ENCODE data around the gene ZSCAN23. TPM values are rescaled to one million over a fixed set of nuclear protein-coding genes. Genes with fewer than 3 reads are reported as not detected.

Gene ZSCAN23
- total and polyA plus RNA-seq, 9 of the 15 experiments (the other 6 are each of a cell fraction or from before 2014, with no cell fraction given), result 0.05 to 0.29 (median 0.21) TPM; not detected in 1

GRCh38 chr6:28486988-28487742 lies 43.9 kb upstream of the ZSCAN23 start (continued):
- no peak for TF ChIP-seq ZBTB33 (CRISPR knock-in tag; IDR thresholded peaks at IDR 0.05)
- TF ChIP-seq ZNF41 (CRISPR knock-in tag; conservative IDR thresholded peaks at IDR 0.05), result peak; percentile 73
- no peak for TF ChIP-seq ZBTB49 (CRISPR knock-in tag; IDR thresholded peaks at IDR 0.05; ENCODE audit: borderline replicate concordance)
- no peak for TF ChIP-seq MCM3 (IDR thresholded peaks at IDR 0.05)
- no peak for TF ChIP-seq CHAMP1 (IDR thresholded peaks at IDR 0.05)
- no peak for TF ChIP-seq CHD7 (IDR thresholded peaks at IDR 0.05; ENCODE audit: low read depth, low read length)
- TF ChIP-seq TAF1 (IDR thresholded peaks at IDR 0.05; ENCODE audit: control insufficient read depth, extremely low read depth, insufficient read depth, low read length, severe bottlenecking), result no peak
